ENCODE data around the gene GABRB1. TPM values are rescaled to one million over a fixed set of nuclear protein-coding genes. Genes with fewer than 3 reads are reported as not detected.

The GABRB1 gene
- total and polyA plus RNA-seq, 2 donors (not counting 3 experiments of a cell fraction or from before 2014, with no cell fraction given): not detected

DNA sequence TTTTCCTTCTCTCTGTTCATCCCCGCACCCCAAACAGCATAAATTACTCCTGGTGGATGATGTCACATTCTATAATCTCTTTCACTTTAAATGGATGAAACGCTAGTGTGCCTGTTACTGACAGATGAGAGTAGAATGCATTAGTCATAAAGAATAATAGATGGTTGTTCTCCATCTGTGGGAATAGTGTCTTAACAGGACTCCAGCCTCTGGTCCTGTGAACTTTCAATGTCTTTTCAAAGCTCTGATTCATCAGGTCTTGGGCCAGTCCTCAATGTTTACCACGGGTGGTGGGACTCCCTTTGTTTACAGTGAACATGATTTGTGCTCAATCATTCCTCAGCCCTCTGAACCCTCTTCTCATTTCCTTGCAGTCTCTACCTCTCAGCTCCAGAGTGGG is 182.6 kb downstream of the GABRB1 start:
- intact Hi-C loops (cut with micrococcal nuclease): no loop called here

More for the DNA sequence above, 182.6 kb downstream of the GABRB1 start:
- Histone ChIP-seq H4K20me1 (replicated peaks; ENCODE audit: control insufficient read depth, extremely low read depth, insufficient read depth, low read length) (peaks cover 3% of the 10 kb centered on the region), H3K4me1 (ENCODE audit: control insufficient read depth, extremely low read depth, insufficient read depth, low read length) (no peaks in the 10 kb centered on the region), H3K27ac (ENCODE audit: insufficient read depth, low read depth, low read length) (no peak overlapping the region), H3K9me1 (replicated peaks; ENCODE audit: control insufficient read depth, extremely low read depth, insufficient read depth, low read length) (no peaks in the 10 kb centered on the region), H3K4me2 (ENCODE audit: insufficient read depth, low read length) (no peak overlapping the region), H2AFZ (ENCODE audit: low read depth, low read length) (no peak overlapping the region), H3K4me3 (replicated peaks in 1 of 3; ENCODE audit: insufficient read depth in 1 of 3, low read depth in 1 of 3, low read length in 3 of 3) (no peak overlapping the region), H3K36me3 (ENCODE audit: control insufficient read depth in 2 of 2, extremely low read depth in 1 of 2, insufficient read depth in 2 of 2, low read length in 2 of 2) (no peaks in the 10 kb centered on the region), H3K27me3 (ENCODE audit: control insufficient read depth in 2 of 2, insufficient read depth in 2 of 2, low read length in 2 of 2) (no peaks in the 10 kb centered on the region), H3K9ac (replicated peaks; ENCODE audit: extremely low read depth, insufficient read depth, low read length) (no peak overlapping the region), H3K79me2 (ENCODE audit: control insufficient read depth, insufficient read depth, low read length) (no peaks in the 10 kb centered on the region), H3K9me3 (replicated peaks; ENCODE audit: control insufficient read depth, insufficient read depth, low read length) (no peaks in the 10 kb centered on the region)
- no peak for FAIRE-seq
- BruUV-seq (replicated peaks): no TSS peak
- CTCF ChIA-PET: no interaction called here
- TF ChIP-seq MYC (IDR thresholded peaks at IDR 0.05; ENCODE audit: low read depth, low read length) (no peak), GATA2 (IDR thresholded peaks at IDR 0.05; ENCODE audit: insufficient read depth, insufficient read length, low read depth, low read length) (no peak), EZH2 (IDR thresholded peaks at IDR 0.05; ENCODE audit: borderline replicate concordance, low read depth, low read length, severe bottlenecking) (no peak), POLR2A (IDR thresholded peaks at IDR 0.05; ENCODE audit: low read depth, low read length) (no peak), POLR2AphosphoS5 (IDR thresholded peaks at IDR 0.05; ENCODE audit: insufficient read depth, low read depth, low read length) (no peak), JUN (IDR thresholded peaks at IDR 0.05; ENCODE audit: borderline replicate concordance, insufficient read depth, insufficient read length, low read depth) (no peak), FOS (IDR thresholded peaks at IDR 0.05; ENCODE audit: borderline replicate concordance, insufficient read depth, low read length) (no peak)
- TF ChIP-seq, protein P1, sequence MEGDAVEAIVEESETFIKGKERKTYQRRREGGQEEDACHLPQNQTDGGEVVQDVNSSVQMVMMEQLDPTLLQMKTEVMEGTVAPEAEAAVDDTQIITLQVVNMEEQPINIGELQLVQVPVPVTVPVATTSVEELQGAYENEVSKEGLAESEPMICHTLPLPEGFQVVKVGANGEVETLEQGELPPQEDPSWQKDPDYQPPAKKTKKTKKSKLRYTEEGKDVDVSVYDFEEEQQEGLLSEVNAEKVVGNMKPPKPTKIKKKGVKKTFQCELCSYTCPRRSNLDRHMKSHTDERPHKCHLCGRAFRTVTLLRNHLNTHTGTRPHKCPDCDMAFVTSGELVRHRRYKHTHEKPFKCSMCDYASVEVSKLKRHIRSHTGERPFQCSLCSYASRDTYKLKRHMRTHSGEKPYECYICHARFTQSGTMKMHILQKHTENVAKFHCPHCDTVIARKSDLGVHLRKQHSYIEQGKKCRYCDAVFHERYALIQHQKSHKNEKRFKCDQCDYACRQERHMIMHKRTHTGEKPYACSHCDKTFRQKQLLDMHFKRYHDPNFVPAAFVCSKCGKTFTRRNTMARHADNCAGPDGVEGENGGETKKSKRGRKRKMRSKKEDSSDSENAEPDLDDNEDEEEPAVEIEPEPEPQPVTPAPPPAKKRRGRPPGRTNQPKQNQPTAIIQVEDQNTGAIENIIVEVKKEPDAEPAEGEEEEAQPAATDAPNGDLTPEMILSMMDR (IDR thresholded peaks at IDR 0.05; ENCODE audit: extremely low read depth in 1 of 2, insufficient read depth in 1 of 2, low read depth in 1 of 2, low read length in 2 of 2): no peak
- TF ChIP-seq, protein P2, sequence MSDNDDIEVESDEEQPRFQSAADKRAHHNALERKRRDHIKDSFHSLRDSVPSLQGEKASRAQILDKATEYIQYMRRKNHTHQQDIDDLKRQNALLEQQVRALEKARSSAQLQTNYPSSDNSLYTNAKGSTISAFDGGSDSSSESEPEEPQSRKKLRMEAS (IDR thresholded peaks at IDR 0.05; ENCODE audit: insufficient read depth, insufficient read length): no peak
- POLR2A ChIA-PET: no interaction called here
- dilution Hi-C loops (cut with MboI; ENCODE audit: extremely low pct_ligation_motif_present, low sequenced_read_pairs): no loop called here
- no peak for DNase-seq (ENCODE audit: low read depth, low spot score)

Data from endothelial cell of umbilical vein (primary cell).